HEK293 (cell line): ENCODE data around the gene ZNF189.

Experiments used
- CTCF ChIA-PET: fragments of 350-600 bp; formaldehyde crosslinking; extraction: SDS; loops from one replicate; lab custom pipeline; 2021; ENCODE audit warnings: antibody characterized with exemption; lab: Yijun Ruan, JAX
- POLR2A ChIA-PET: fragments of 300-600 bp; formaldehyde crosslinking; extraction: SDS; loops from one replicate; lab custom pipeline; 2020; ENCODE audit warnings: antibody characterized with exemption, inconsistent platforms; lab: Yijun Ruan, JAX
- H3K27ac ChIP-seq: fragments of 200-500 bp; sonication (Bioruptor generic); 2 replicates; pipeline ENCODE4 v1.5.1; 2014; ENCODE audit warnings: low read depth, low read length, control low read depth, inconsistent platforms; ENCODE audit errors: extremely low read depth
- H3K36me3 ChIP-seq, 2 experiments: fragments of 200-500 bp in 1 of 2; sonication (Bioruptor generic) in 1 of 2; 1 replicate in 1 of 2; 2 replicates in 1 of 2; pipeline ENCODE4 v1.5.1; 2014 to 2017; ENCODE audit warnings: inconsistent platforms in 2 of 2, low read length in 2 of 2; ENCODE audit not compliant: control insufficient read depth in 2 of 2, insufficient read depth in 1 of 2
- H3K4me1 ChIP-seq: fragments of 200-500 bp; sonication (Bioruptor generic); 2 replicates; pipeline ENCODE4 v1.5.1; 2014; ENCODE audit warnings: mild to moderate bottlenecking, low read length, inconsistent platforms; ENCODE audit not compliant: control insufficient read depth, insufficient read depth
- H3K4me3 ChIP-seq: 2 replicates; pipeline ENCODE4 v1.5.1; 2011; ENCODE audit warnings: low read depth, mild to moderate bottlenecking, control low read depth, low read length, moderate library complexity
- H3K9me3 ChIP-seq: fragments of 200-500 bp; sonication (Bioruptor generic); 2 replicates; pipeline ENCODE4 v1.5.1; 2014; ENCODE audit warnings: low read depth, low read length, inconsistent platforms; ENCODE audit not compliant: control insufficient read depth, insufficient read depth
- GLIS1 ChIP-seq: fragments of 450-650 bp; formaldehyde crosslinking; IDR thresholded peaks from 2 replicates; pipeline ENCODE4 v1.5.1; 2016; ENCODE audit warnings: missing biosample characterization, missing genetic modification characterization
- PRDM1 ChIP-seq: fragments of 450-650 bp; formaldehyde crosslinking; IDR thresholded peaks from 2 replicates; pipeline ENCODE4; 2016; ENCODE audit warnings: missing biosample characterization, missing genetic modification characterization
- SCRT2 ChIP-seq: fragments of 450-650 bp; formaldehyde crosslinking; IDR thresholded peaks from 2 replicates; pipeline ENCODE4 v1.5.1; 2016; ENCODE audit warnings: missing biosample characterization, missing genetic modification characterization
- ZFHX2 ChIP-seq: fragments of 450-650 bp; formaldehyde crosslinking; conservative IDR thresholded peaks from 2 replicates; pipeline ENCODE4 v1.5.1; 2016; ENCODE audit warnings: missing biosample characterization, missing genetic modification characterization
- ZNF133 ChIP-seq: fragments of 450-650 bp; formaldehyde crosslinking; IDR thresholded peaks from 2 replicates; pipeline ENCODE4 v1.5.1; 2016; ENCODE audit warnings: missing biosample characterization, missing genetic modification characterization
- ZNF148 ChIP-seq: fragments of 450-650 bp; formaldehyde crosslinking; IDR thresholded peaks from 2 replicates; pipeline ENCODE4 v1.5.0; 2017; ENCODE audit warnings: missing biosample characterization, missing genetic modification characterization, borderline replicate concordance
- ZNF626 ChIP-seq: fragments of 450-650 bp; sonication (Bioruptor Pico); formaldehyde crosslinking; IDR thresholded peaks from 2 replicates; pipeline ENCODE4 v1.5.1; 2018; ENCODE audit warnings: missing biosample characterization, missing genetic modification characterization, inconsistent platforms
- ZNF776 ChIP-seq: fragments of 450-650 bp; formaldehyde crosslinking; IDR thresholded peaks from 2 replicates; pipeline ENCODE4 v1.5.0; 2017; ENCODE audit warnings: missing biosample characterization, missing genetic modification characterization, borderline replicate concordance
- ZNF843 ChIP-seq: fragments of 450-650 bp; formaldehyde crosslinking; IDR thresholded peaks from 2 replicates; pipeline ENCODE4 v1.5.1; 2016; ENCODE audit warnings: missing biosample characterization, missing genetic modification characterization
- TF ChIP-seq, protein P1 (sequence below): fragments of 450-650 bp; formaldehyde crosslinking; IDR thresholded peaks from 2 replicates; pipeline ENCODE4 v1.5.1; 2017; ENCODE audit warnings: missing biosample characterization, missing genetic modification characterization
- TF ChIP-seq, protein P2 (sequence below): fragments of 450-650 bp; formaldehyde crosslinking; IDR thresholded peaks from 2 replicates; pipeline ENCODE4 v1.5.1; 2016; ENCODE audit warnings: missing biosample characterization, missing genetic modification characterization
- TF ChIP-seq, protein P3 (sequence below): fragments of 450-650 bp; formaldehyde crosslinking; IDR thresholded peaks from 2 replicates; pipeline ENCODE4 v1.5.1; 2016; ENCODE audit warnings: missing biosample characterization, missing genetic modification characterization

The ZNF189 gene

DNA sequence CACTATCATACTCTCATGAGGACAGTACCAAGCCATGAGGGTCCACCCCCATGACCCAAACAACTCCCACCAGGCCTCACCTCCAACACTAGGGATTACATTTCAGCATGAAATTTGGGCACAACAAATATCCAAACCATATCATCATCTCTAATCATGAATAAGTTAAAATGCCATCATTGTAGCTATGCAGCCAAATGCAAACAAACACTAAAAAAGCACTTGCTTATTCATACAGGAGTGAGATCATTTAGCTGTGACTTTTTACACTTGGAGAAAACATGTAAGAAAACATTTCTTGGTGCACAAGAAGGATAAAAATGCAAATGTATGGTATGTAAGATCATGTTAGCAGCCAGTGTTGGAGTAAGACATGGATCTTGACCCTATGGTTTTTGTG is 38.0 kb upstream of the ZNF189 start:
- Histone ChIP-seq H3K27ac (no peak overlapping the region), H3K9me3 (no peaks in the 10 kb centered on the region)
- CTCF ChIA-PET: interaction anchor here (1.0 kb wide), 1 partner anchor 28 kb away, joined by 3 read pairs; no protein-coding TSS in a partner anchor

GRCh38 chr9:101362450-101362849 is 36.2 kb upstream of the ZNF189 start:
- no peak overlapping the region for H3K4me3 ChIP-seq
- TF ChIP-seq, protein P1, sequence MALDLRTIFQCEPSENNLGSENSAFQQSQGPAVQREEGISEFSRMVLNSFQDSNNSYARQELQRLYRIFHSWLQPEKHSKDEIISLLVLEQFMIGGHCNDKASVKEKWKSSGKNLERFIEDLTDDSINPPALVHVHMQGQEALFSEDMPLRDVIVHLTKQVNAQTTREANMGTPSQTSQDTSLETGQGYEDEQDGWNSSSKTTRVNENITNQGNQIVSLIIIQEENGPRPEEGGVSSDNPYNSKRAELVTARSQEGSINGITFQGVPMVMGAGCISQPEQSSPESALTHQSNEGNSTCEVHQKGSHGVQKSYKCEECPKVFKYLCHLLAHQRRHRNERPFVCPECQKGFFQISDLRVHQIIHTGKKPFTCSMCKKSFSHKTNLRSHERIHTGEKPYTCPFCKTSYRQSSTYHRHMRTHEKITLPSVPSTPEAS (tag by site-specific recombination): no peak
- TF ChIP-seq ZNF133 (tag by site-specific recombination): no peak
- TF ChIP-seq, all 188 proteins: peak for 0
- ChIA-PET CTCF (interaction anchor here (1.3 kb wide), 1 partner anchor 26 kb away, joined by 4 read pairs; no protein-coding TSS in a partner anchor), POLR2A (no interaction called here)
- Histone ChIP-seq H3K4me1 (no peaks in the 10 kb centered on the region), H3K36me3 (no peaks in the 10 kb centered on the region), H3K9me3 (no peaks in the 10 kb centered on the region), H3K27ac (no peak overlapping the region)

More for the DNA sequence above, 38.0 kb upstream of the ZNF189 start:
- POLR2A ChIA-PET: no interaction called here
- Histone ChIP-seq H3K36me3 (no peaks in the 10 kb centered on the region), H3K4me3 (no peak overlapping the region), H3K4me1 (no peaks in the 10 kb centered on the region)
- TF ChIP-seq ZNF626 (tag by site-specific recombination): no peak
- TF ChIP-seq SCRT2: no peak
- TF ChIP-seq ZNF776 (tag by site-specific recombination): no peak

DNA sequence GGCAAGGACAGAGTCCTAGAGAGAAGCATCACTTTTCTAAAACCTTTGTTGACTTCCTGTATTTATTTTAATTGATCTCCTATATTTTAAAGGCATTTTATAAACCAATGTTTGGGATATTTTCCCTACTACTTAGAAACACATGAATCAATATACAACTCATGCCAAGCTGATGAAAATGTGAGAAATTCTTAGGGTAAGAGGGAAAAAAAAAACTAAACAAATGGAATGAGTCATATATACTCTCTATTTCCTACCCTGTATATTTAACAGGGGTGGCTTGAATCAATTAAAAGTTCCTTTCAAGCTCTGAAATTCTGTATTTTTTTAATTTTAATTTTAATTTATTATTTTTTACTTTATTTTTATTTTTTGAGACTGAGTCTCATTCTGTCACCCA is 33.5 kb upstream of the ZNF189 start:
- H3K9me3 ChIP-seq: no peaks in the 10 kb centered on the region
- ChIA-PET POLR2A (no interaction called here), CTCF (interaction anchor here (0.6 to 0.7 kb wide), 2 partner anchors 30 to 296 kb away, joined by 3 to 4 read pairs; no protein-coding TSS in a partner anchor)
- no peak overlapping the region for H3K4me3 ChIP-seq
- no peak for TF ChIP-seq GLIS1 (tag by site-specific recombination)
- TF ChIP-seq, protein P2, sequence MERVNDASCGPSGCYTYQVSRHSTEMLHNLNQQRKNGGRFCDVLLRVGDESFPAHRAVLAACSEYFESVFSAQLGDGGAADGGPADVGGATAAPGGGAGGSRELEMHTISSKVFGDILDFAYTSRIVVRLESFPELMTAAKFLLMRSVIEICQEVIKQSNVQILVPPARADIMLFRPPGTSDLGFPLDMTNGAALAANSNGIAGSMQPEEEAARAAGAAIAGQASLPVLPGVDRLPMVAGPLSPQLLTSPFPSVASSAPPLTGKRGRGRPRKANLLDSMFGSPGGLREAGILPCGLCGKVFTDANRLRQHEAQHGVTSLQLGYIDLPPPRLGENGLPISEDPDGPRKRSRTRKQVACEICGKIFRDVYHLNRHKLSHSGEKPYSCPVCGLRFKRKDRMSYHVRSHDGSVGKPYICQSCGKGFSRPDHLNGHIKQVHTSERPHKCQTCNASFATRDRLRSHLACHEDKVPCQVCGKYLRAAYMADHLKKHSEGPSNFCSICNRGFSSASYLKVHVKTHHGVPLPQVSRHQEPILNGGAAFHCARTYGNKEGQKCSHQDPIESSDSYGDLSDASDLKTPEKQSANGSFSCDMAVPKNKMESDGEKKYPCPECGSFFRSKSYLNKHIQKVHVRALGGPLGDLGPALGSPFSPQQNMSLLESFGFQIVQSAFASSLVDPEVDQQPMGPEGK: no peak
- no peak for TF ChIP-seq ZFHX2 (tag by site-specific recombination)
- TF ChIP-seq ZNF148 (tag by site-specific recombination): no peak
- TF ChIP-seq PRDM1: no peak
- TF ChIP-seq, protein P3, sequence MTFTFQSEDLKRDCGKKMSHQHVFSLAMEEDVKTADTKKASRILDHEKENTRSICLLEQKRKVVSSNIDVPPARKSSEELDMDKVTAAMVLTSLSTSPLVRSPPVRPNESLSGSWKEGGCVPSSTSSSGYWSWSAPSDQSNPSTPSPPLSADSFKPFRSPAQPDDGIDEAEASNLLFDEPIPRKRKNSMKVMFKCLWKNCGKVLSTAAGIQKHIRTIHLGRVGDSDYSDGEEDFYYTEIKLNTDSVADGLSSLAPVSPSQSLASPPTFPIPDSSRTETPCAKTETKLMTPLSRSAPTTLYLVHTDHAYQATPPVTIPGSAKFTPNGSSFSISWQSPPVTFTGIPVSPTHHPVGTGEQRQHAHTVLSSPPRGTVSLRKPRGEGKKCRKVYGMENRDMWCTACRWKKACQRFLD (tag by site-specific recombination): no peak
- TF ChIP-seq ZNF843 (tag by site-specific recombination): no peak
- no peak overlapping the region for H3K27ac ChIP-seq
- no peaks in the 10 kb centered on the region for H3K36me3 ChIP-seq
- no peaks in the 10 kb centered on the region for H3K4me1 ChIP-seq
